ENCODE data around the gene SV2B.

Gene SV2B

GRCh38 chr15:91271565-91272153 is 171.6 kb downstream of the SV2B start:
- peak; percentile 26 for DNase-seq (ENCODE audit: low read depth)

DNA sequence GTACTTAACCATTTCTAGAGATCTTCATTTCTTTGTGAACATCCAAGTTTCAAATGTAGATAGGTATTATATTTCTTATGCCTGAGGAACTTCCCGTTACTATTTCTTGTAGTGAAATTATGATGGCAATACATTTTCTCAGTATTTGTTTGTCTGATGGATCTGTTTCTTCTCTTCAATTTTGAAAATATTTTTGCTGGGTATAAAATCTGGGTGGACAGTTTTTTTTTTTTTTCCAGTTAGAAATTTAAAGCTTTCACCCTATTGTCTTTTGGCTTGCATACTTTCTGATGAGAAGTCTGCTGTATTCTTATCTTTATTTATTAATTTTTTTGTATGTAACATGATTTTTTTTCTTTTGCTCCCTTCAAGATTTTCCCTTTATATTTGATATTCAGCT is 175.8 kb downstream of the SV2B start:
- no peak for DNase-seq (ENCODE audit: low read depth)

DNA sequence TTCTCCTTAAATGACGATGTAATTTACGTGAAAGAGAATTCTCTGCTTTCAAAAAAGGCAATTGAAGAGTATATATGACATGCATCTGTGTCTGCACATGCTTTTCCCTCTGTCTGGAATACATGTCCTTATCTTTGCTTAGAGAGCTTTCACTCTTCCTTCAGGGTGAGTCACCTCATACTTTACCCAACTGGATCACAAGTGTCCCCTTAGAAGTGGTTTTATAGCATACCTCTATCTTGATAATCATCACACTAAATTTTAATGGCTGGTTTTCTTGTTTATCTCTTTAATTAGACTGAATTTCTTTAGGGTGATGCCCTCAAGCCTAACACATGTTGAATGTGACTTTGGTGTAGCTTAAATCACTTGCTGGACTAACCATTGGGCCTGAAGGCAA is 178.9 kb downstream of the SV2B start:
- DNase-seq (ENCODE audit: low read depth): no peak

DNA sequence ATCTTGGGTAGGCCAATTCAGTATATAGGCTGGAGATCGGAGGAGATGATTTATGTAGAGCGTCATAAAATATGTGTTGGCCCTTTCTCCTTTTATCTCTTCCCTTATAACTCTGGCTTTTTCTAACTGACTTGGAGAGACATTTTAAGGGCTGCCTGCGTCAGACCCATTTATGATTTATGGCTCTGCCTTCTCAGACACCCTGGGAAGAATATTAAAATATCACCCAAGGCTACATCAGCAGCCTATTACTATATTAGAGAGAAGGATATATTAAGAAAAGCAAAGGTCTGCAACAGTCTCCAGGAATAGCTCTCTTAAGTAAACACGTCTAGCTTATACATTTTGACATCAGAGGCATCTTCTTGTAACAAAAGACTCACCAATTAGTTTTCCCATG is 179.4 kb downstream of the SV2B start:
- no peak for DNase-seq (ENCODE audit: low read depth)

- no peak for DNase-seq (ENCODE audit: low read depth)
Observed at GRCh38 chr15:91281947-91282346, 181.9 kb downstream of the SV2B start.

DNA sequence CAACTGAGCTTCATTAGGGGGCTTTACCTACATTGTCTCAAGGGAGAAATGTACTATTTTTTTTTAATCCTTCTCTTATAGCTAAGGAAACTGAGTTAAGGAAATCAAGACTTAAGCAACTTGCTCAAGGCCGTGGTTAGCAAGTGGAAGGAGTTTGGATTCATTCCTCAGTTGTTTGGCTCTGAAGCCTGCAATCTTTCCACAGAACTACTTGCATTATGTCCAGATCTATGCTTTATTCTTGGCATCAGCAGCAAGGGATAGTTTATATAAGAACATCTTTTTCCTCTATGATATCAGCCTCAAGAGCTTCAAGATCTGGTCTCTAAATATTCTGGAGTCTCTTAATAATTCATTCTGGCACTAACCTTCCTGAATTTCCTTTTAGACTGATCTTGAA is 182.4 kb downstream of the SV2B start:
- DNase-seq (ENCODE audit: low read depth): no peak

- no peak for DNase-seq (ENCODE audit: low read depth)
Observed at GRCh38 chr15:91283155-91283554, 183.1 kb downstream of the SV2B start.

DNA sequence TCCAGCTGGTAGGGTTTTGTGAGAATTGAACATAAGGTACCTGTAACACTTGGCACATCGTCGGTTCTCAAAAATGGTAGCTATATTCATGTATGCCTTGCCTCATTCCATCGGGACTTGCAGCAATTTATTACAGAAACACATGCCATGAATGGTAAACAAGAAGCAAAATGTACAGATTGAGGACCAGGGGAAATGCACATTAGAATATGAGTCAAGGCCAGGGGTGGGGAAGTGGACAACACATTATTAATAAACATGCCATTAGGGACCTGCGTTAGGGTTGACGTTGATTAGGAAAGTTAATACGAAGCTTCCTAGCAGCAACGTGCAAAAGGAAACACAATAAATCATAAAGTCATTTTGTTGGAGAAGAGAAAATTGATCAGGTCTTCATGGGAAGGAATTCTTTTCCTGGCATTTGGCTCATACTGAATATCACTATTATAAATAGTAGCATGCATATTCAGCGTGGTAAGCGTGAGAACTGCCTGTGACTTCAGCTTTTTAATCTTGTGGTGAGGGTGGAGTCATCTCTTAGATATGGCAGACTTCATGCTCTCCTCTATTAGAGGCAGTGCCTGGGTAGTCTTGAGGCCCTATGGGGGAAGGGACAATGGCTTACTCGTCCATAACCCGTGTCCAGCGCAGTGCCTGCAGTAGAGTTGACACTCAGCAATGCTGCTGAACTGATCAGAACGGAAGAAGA is 184.9 kb downstream of the SV2B start:
- DNase-seq (ENCODE audit: low read depth): no peak

DNA sequence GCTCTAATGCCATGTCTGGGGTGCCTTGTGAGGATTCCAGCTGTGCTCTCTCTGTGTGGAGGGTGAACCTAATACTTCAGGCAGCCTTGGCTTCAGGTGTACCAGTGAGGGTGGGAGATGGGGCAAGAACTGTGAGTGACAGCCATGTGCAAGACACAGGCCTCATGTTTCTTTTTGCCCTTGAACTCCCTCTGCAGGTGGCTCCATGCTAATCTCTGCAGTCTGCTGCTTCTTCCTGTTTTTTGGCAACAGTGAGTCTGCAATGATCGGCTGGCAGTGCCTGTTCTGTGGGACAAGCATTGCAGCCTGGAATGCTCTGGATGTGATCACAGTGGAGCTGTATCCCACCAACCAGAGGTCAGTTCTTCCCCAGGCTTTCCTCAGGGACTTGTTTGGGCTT is 189.3 kb downstream of the SV2B start:
- DNase-seq (ENCODE audit: low read depth): no peak

DNA sequence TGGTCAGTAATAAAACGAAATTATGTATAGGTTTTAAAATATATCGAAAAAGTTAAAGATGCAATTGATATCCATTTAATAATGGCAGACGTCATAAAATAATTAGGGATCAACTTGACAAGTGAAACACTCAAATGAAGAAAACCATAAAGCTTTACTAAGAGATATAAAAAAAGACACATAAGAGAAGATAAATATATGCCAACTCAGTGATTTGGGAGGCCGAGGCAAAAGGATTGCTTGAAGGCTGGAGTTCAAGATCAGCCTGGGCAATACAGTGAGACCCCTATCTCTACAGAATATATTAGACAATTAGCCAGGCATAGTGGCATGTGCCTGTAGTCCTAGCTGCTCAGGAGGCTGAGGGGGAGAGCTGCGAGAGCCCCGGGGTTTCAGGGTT is 190.5 kb downstream of the SV2B start:
- no peak for DNase-seq (ENCODE audit: low read depth)

- DNase-seq (ENCODE audit: low read depth): no peak
Observed at GRCh38 chr15:91291673-91292072, 191.6 kb downstream of the SV2B start.

DNA sequence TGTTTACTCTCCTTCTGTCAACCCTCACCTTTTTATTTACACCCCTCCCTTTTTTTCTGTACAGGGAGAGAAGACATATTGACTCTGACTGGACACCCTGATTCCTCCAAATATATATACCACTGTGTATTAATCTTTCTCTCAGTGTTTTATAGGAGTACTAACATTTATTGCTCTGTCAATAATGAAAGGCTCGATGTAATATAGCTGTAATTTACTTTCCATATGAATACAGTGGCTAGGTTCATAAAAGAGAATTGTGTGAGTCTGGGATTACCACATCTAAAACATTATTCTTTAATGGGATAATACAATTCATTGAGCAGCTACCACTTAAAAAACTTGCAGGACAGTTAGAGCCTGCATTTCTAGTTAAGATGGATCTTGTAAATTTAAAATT is 194.3 kb downstream of the SV2B start:
- no peak for DNase-seq (ENCODE audit: low read depth)

- DNase-seq (ENCODE audit: low read depth): no peak
Observed at GRCh38 chr15:91294795-91295194, 194.7 kb downstream of the SV2B start.

DNA sequence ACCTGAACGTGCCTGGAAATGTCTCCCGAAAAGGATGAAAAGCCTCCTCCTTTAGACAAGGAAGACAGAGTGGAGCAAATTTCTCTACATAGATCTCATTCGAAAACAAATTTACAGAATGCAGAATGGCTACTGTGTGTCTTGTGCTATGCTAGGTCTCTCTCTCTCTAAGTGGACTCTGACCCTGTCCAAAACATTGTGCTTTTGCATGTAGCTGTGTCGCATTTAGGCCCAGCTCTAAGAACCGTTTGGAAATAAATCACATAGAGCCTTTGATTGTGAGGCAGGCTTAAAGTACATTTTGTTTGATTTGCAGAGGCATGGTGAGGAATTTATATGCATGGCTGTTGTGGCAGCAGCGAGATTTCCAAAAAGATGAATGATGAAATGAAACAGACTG is 198.0 kb downstream of the SV2B start:
- no peak for DNase-seq (ENCODE audit: low read depth)

DNA sequence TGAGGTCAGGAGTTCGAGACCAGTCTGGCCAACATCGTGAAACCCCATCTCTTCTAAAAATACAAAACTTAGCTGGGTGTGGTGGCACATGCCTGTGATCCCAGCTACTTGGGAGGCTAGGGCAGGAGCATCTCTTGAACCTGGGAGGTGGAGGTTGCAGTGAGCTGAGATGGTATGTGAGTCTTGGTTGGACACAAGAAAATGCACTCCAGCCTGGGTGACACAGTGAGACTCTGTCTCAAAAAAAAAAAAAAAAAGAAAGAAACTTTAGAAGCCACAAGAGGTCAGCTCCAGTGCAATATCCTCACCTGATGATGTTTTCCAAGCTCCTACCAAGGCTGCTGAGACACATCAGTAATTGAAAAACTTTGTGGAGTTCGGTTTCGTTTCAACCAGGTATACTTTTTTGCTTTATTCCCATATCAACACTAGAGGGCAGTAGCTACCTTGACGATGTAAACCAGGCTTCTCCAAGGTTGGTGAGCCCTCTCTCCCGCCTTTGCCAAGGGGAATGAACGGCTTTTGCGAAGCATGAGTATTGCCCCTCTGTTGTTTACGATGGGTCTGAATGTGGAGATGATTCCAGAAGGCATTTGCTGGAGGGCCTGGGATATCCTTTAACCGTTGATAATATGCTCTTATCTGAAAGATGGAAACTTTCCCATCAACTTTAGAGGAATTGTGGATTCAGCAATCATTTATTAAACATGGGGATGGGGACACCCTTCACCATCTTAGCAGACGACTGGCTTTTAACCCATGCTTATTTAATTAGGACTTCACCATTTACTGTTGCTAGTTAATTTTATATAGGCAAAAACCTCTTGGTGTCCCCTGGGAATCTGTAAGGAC is 202.8 kb downstream of the SV2B start:
- peak; percentile 45 for DNase-seq (ENCODE audit: low read depth)

DNA sequence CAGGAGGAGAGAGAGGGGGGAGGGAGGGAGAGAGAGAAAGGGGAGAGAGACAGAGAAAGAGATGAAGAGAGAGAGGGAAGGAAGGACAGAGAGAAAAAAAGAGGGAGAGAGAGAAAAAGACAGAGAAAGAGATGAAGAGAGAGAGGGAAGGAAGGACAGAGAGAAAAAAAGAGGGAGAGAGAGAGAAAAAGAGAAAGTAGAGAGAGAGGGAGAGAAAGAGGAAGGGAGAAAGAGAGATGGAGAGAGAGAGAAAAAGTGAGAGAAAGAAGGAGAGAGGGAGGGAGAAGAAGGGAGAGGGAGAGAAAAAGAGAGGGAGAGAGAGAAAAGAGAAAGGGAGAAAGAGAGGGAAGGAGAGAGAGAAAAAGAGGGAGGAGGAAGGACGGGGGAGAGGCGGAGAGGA is 204.2 kb downstream of the SV2B start:
- DNase-seq (ENCODE audit: low read depth): no peak

DNA sequence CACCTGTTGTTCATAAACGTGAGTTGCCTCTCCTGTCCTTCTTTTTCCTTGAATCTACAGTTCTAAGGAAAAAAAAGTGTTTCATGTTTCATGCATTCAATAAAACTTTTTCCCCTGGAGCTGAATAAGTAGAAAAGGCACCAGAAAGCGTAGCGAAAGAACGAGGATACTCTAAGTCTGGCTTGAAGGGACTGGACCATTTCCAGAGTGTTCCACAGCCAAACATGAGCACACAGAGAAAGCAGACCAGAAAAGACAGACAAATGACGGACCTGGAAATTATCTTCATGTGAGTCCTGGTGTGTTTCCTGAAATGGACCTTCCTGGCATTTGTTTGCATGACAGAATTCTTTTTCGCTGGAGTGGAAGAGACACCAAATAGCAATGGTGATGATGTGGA is 204.7 kb downstream of the SV2B start:
- DNase-seq (ENCODE audit: low read depth): no peak

- no peak for DNase-seq (ENCODE audit: low read depth)
Observed at GRCh38 chr15:91306144-91306543, 206.1 kb downstream of the SV2B start.

GRCh38 chr15:91307601-91308000 is 207.5 kb downstream of the SV2B start:
- DNase-seq (ENCODE audit: low read depth): no peak

GRCh38 chr15:91308199-91308598 is 208.1 kb downstream of the SV2B start:
- no peak for DNase-seq (ENCODE audit: low read depth)

DNA sequence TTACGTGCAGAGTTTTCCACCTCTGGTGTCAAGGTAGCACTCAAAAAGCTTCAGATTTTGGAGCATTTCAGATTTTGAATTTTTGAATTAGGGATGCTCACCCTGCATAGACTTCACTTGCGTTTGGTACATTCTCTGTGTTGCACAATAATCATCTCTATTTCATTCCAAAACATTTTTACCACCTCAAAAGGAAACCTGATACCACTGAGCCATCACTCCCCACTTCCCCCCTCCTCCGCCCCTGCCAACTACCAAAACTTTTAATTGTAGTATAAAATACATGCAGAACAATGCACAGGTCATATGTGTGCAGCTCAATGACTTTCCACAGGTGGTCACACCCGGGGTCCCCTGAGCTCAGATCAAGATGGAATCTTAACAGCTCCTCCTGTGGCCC is 208.8 kb downstream of the SV2B start:
- no peak for DNase-seq (ENCODE audit: low read depth)

DNA sequence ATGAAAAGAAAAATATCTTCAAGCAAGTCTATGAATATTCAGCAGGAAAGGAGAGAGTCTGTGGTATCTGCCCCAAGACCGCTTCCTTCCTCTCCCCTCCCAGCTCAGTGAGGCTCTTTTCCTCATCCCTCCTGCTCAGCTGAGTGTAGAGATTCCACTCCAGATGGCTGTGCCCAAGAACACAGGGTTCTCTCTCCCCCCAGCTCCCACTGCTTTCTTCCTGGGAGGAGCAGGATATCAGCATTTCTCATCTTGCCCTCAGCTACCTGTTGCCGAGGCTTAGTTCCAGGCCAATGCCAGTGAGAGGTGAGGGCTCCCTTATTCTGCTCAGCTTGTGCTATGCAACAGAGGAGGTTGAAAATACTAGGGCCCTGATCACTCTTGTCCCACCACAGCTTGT is 211.9 kb downstream of the SV2B start:
- no peak for DNase-seq (ENCODE audit: low read depth)

GRCh38 chr15:91316126-91316525 is 216.1 kb downstream of the SV2B start:
- no peak for DNase-seq (ENCODE audit: low read depth)

All from HS-5 (cell line).